ENCODE data around the gene CYP3A7.
"Not testable (repeated sequence)": the region's sequence is repeated elsewhere in the genome, so short reads cannot be mapped to it uniquely, and the experiment has no call there.

CYP3A7 gene

DNA sequence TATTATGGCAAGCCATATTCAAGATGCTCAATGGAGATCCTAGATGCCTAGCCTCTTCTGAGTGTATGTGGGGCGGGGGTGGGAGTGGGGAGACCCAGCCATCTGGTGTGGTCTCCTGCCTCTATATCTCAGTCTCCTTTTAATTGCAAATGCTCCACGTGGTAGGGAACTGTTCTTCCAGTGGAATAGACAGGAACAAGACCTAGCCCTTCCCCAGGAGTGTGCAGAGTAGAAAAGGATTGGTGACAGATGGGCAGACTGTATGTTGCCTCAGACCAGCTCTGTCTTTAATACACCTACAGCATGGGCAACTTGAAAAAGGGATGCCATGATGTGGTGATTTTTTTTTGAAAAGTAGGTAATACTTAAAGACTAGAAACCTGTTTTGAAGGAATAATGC lies 67.8 kb downstream of the CYP3A7 start:
- no peak for DNase-seq (ENCODE audit: low read depth)

DNA sequence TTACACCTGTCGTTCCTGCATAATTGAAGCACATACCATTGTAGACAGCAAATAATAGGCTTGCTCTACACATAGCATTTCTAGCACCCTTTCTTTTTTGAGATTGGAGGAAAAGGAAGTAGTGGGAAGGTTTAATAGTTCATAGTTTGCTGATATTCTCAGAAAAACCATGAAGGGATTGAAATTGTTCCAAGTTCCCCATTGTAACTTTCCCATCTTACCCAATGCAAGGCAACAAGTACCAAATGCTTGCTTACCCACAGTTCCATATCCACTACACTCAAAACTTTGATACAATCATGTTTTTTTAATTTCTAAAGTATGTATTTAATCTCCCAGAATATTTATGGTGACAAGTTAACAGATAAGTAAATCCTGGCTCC lies 69.0 kb downstream of the CYP3A7 start:
- DNase-seq (ENCODE audit: low read depth): no peak

DNA sequence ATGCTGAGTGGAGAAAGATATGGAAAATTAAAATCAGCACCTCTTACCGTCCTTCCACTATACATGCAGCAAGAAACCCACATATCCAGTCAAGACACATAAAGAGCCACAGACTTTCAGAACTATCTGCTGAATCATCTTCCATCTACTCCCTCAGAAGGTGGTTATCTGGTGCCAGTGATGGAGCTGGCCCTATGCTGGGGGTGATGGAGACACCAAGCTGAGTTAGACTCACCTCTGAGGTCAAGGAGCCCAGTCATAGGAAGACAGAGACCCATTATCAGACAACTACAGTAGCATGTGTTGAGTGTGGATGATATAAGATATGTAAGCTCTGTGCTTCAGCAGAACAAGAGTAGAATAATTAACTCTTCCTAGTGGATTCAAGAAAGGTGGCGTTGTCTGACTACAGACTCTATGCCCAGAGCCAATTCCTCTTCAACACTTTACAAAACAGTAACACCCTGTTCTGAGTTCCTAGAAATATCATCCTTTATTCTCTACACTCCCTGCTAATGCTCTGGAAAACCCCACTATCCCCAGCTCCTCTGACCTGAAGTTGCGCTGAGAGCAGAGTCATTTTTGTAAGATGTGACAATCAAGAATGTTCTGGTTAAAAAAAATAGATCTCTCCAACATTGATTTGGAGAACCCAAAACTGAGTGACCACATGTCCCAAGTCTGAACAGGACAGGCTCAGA lies 69.5 kb downstream of the CYP3A7 start:
- DNase-seq (ENCODE audit: low read depth): no peak

DNA sequence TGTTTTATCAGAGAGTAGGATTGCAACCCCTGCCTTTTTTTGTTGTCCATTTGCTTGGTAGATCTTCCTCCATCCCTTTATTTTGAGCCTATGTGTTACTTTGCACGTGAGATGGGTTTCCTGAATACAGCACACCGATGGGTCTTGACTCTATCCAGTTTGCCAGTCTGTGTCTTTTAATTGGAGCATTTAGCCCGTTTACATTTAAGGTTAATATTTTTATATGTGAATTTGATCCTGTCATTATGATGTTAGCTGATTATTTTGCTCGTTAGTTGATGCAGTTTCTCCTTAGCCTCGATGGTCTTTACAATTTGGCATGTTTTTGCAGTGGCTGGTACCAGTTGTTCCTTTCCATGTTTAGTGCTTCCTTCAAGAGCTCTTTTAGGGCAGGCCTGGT lies 77.1 kb downstream of the CYP3A7 start:
- DNase-seq (ENCODE audit: low read depth): not testable (repeated sequence)

All from GM04504 (cell line).